HG03175 (cell line): Measurements from ENCODE around the gene CACNA2D4.

Experiments used
- ATAC-seq: cut with Tn5 transposase; IDR thresholded peaks from one replicate; pipeline ENCODE4 v1.9.1; 2021; ENCODE audit warnings: mild to moderate bottlenecking, moderate library complexity; ENCODE audit not compliant: unreplicated experiment

The CACNA2D4 gene

DNA sequence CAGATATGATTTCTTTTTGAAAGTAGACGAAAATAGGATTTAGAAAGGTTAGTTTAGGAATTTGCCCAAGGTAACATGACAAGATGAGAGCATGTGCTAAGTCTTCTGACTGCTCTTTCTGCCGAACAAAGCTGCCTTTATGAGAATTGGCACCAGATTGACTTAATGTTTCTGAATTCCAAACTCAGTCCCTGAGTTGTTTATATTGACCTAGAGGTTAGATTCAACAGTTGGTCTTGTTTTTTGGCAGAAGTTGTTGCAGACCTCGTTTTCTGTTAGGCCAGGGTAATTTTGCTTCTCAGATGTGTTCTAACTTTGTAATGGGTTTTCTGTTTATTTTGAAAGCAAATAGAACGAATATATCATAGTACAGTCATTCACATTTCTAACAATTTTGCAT lies 159.6 kb downstream of the CACNA2D4 start:
- ATAC-seq, result no peak

DNA sequence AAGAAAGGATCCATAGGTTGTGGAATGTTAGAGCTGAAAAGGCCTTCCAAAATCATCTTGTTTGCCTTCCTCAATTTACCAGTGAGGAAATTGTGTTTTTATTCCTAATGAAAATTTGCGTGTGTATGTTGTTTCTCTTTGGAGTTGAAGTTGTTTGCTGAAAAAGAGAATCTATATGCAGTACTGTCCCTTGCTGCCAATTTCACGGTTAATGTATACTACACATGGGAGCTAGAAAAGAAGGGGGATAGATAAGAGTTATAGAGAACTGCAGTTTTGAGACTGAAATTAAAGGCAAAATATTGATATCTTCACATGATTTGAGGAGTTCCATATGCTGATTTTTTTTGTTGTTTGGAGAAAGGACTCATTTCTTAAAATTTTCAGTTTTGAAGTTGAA lies 160.1 kb downstream of the CACNA2D4 start:
- no peak for ATAC-seq

- no peak for ATAC-seq
These were observed 168.2 kb downstream of the CACNA2D4 start for GRCh38 chr12:1750300-1750699.

DNA sequence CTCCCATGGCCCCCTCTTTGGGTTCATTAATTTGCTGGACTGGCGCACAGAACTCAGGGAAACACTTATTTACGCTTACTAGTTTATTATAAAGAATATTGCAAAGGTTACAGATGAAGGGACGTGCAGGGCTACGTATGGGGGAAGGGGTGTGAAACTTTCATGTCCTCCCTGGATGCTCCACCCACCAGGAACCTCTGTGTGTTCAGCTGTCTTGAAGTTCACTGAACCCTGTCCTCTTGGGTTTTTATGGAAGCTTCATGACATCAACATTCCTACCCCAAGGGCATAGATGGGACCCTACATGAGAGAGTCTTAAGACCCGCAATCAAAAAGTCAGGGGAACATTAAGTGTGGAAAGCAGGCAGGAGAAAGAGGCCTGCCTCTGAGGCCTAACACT lies 169.4 kb downstream of the CACNA2D4 start:
- ATAC-seq, result no peak

GRCh38 chr12:1747609-1748008 lies 170.8 kb downstream of the CACNA2D4 start:
- ATAC-seq, result no peak

DNA sequence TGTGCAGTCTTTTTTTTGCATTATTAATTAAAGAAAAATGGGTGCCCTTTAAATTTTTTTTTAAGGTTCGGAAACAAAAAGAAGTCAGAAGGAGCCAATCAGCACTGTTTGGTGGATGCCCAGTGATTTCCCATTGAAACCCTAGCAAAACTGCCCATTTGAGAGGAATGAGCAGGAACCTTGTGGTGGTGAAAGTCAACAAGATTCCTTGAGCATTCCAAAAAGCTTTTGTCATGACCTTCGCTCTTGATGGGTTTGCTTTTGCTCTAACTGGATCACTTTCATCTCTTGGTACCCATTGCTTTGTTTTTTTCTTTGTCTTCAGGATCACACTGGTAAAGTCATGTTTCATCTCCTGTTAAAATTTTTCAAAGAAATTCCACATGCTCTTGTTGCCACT lies 173.5 kb downstream of the CACNA2D4 start:
- no peak for ATAC-seq
